Measurements from ENCODE around the gene TLE4. TPM values are rescaled to one million over a fixed set of nuclear protein-coding genes. Genes with fewer than 3 reads are reported as not detected.

TLE4 gene
- polyA plus RNA-seq, 1 experiment = 154 TPM

- DNase-seq (ENCODE audit: low read depth) = no peak
- no peak for TF ChIP-seq CTCF (IDR thresholded peaks at IDR 0.05; ENCODE audit: insufficient read depth, low read depth, low read length)
- Histone ChIP-seq H3K4me3 (ENCODE audit: low read depth, low read length) (no peak overlapping the region), H3K27me3 (ENCODE audit: control insufficient read depth, insufficient read depth, low read length) (no peaks in the 10 kb centered on the region), H3K36me3 (ENCODE audit: control insufficient read depth, insufficient read depth, low read length) (peaks cover 8% of the 10 kb centered on the region; the same call in 1 of the 2 replicates)
- ChIA-PET CTCF (no interaction called here), POLR2A (no interaction called here)
Measured at GRCh38 chr9:79629721-79630120, 58.0 kb downstream of the TLE4 start.

GRCh38 chr9:79630521-79631403, 59.0 kb downstream of the TLE4 start:
- Histone ChIP-seq H3K36me3 (ENCODE audit: control insufficient read depth, insufficient read depth, low read length) (peaks cover 8% of the 10 kb centered on the region; the same call in 1 of the 2 replicates), H3K27me3 (ENCODE audit: control insufficient read depth, insufficient read depth, low read length) (no peaks in the 10 kb centered on the region), H3K4me3 (ENCODE audit: low read depth, low read length) (no peak overlapping the region)
- TF ChIP-seq CTCF (IDR thresholded peaks at IDR 0.05; ENCODE audit: insufficient read depth, low read depth, low read length) = no peak
- POLR2A ChIA-PET = no interaction called here
- CTCF ChIA-PET = no interaction called here
- DNase-seq (ENCODE audit: low read depth) = no peak

- Histone ChIP-seq H3K4me3 (ENCODE audit: low read depth, low read length) (no peak overlapping the region), H3K27me3 (ENCODE audit: control insufficient read depth, insufficient read depth, low read length) (no peaks in the 10 kb centered on the region), H3K36me3 (ENCODE audit: control insufficient read depth, insufficient read depth, low read length) (peaks cover 8% of the 10 kb centered on the region; the same call in 1 of the 2 replicates)
- DNase-seq (ENCODE audit: low read depth) = no peak
- no peak for TF ChIP-seq CTCF (IDR thresholded peaks at IDR 0.05; ENCODE audit: insufficient read depth, low read depth, low read length)
- ChIA-PET POLR2A (no interaction called here), CTCF (interaction anchor here (1.9 kb wide), 1 partner anchor 15 kb away, joined by 8 read pairs; no protein-coding TSS in a partner anchor)
Measured at GRCh38 chr9:79632060-79632459, 60.3 kb downstream of the TLE4 start.

- TF ChIP-seq CTCF (IDR thresholded peaks at IDR 0.05; ENCODE audit: insufficient read depth, low read depth, low read length) = no peak
- ChIA-PET POLR2A (no interaction called here), CTCF (interaction anchor here (1.9 kb wide), 1 partner anchor 14 kb away, joined by 8 read pairs; no protein-coding TSS in a partner anchor)
- Histone ChIP-seq H3K4me3 (ENCODE audit: low read depth, low read length) (no peak overlapping the region), H3K27me3 (ENCODE audit: control insufficient read depth, insufficient read depth, low read length) (no peaks in the 10 kb centered on the region), H3K36me3 (ENCODE audit: control insufficient read depth, insufficient read depth, low read length) (peaks cover 4% of the 10 kb centered on the region; the same call in 1 of the 2 replicates)
- DNase-seq (ENCODE audit: low read depth) = no peak
Measured at GRCh38 chr9:79632705-79633104, 60.9 kb downstream of the TLE4 start.

GRCh38 chr9:79633558-79633957, 61.8 kb downstream of the TLE4 start:
- peaks cover 4% of the 10 kb centered on the region; the same call in 1 of the 2 replicates for H3K36me3 ChIP-seq (ENCODE audit: control insufficient read depth, insufficient read depth, low read length)
- ChIA-PET CTCF (interaction anchor here (0.9 to 1.9 kb wide), 2 partner anchors 13 kb away, joined by 3 to 8 read pairs; no protein-coding TSS in a partner anchor), POLR2A (no interaction called here)
- DNase-seq (ENCODE audit: low read depth) = no peak
- H3K4me3 ChIP-seq (ENCODE audit: low read depth, low read length) = no peak overlapping the region
- H3K27me3 ChIP-seq (ENCODE audit: control insufficient read depth, insufficient read depth, low read length) = no peaks in the 10 kb centered on the region
- TF ChIP-seq CTCF (IDR thresholded peaks at IDR 0.05; ENCODE audit: insufficient read depth, low read depth, low read length) = no peak
